Sigmoid colon (tissue), 7 donors: Measurements from ENCODE around the gene FGFR4. TPM values are rescaled to one million over a fixed set of nuclear protein-coding genes. Genes with fewer than 3 reads are reported as not detected.

Experiments used
- DNase-seq: peaks from one replicate; pipeline ENCODE4 v3.0.0-alpha.2; 2019
- H3K27ac ChIP-seq, 4 donors: fragments of 200-600 bp; sonication (generic); one replicate each; pipeline ENCODE4 v1.5.1; 2016 to 2019; ENCODE audit warnings: mild to moderate bottlenecking in 1 of 4
- H3K27me3 ChIP-seq, 3 donors: fragments of 200-600 bp; sonication (generic); one replicate each; pipeline ENCODE4 v1.5.1; 2019; ENCODE audit warnings: mild to moderate bottlenecking in 1 of 3
- H3K36me3 ChIP-seq, 4 donors: fragments of 200-600 bp; sonication (generic); one replicate each; pipeline ENCODE4 v1.5.1; 2016 to 2019
- H3K4me1 ChIP-seq, 4 donors: fragments of 200-600 bp; sonication (generic); one replicate each; pipeline ENCODE4 v1.5.1; 2017 to 2019
- H3K4me3 ChIP-seq, 4 donors: fragments of 200-600 bp; sonication (generic); one replicate each; pipeline ENCODE4 v1.5.1; 2017 to 2019; ENCODE audit warnings: mild to moderate bottlenecking in 2 of 4, moderate library complexity in 1 of 4
- H3K9me3 ChIP-seq, 4 donors: fragments of 200-600 bp in 3 of 4; sonication (generic) in 3 of 4; one replicate each; pipeline versions ENCODE4 v1.5.1 to v1.6.1; 2013 to 2019
- CTCF ChIP-seq, 4 experiments: fragments of 450-650 bp in 3 of 4; fragments of 200-600 bp in 1 of 4; IDR thresholded peaks; one replicate each; pipeline ENCODE4 v1.5.1; 2016 to 2019; ENCODE audit warnings: antibody characterized with exemption in 4 of 4, mild to moderate bottlenecking in 3 of 4, moderate library complexity in 2 of 4
- EP300 ChIP-seq, 4 donors: sonication (generic); formaldehyde crosslinking; IDR thresholded peaks; one replicate each; pipeline ENCODE4 v1.6.1; 2017; ENCODE audit warnings: antibody characterized with exemption in 4 of 4
- POLR2A ChIP-seq, 2 donors: fragments of 450-650 bp; IDR thresholded peaks; one replicate each; pipeline ENCODE4 v1.6.1; 2016; ENCODE audit warnings: antibody characterized with exemption in 2 of 2, mild to moderate bottlenecking in 2 of 2, moderate library complexity in 2 of 2
- POLR2AphosphoS5 ChIP-seq, 4 donors: sonication (generic); formaldehyde crosslinking; IDR thresholded peaks; one replicate each; pipeline ENCODE4 v1.6.1; 2017; ENCODE audit warnings: antibody characterized with exemption in 4 of 4
- WGBS, 2 donors: extraction: QIAGEN DNeasy Blood & Tissue Kit; methylation state at CpG; one replicate each; pipeline ENCODE4 v1.1.7; 2013; 5-methylcytosine and 5-hydroxymethylcytosine counted together
- intact Hi-C: fragments of 100-400 bp; cut with DNase I; formaldehyde crosslinking; loops from one replicate; pipeline ENCODE4 v1.15.1; 2023
- polyA plus RNA-seq, 3 donors: library from polyadenylated mRNA; stranded (reverse); fragments of 200-250 nt; gene quantifications; one replicate each; pipeline ENCODE4 v1.2.3, GENCODE V29; 2013
- total RNA-seq, 4 donors: library from RNA; depleted of rRNA; stranded (reverse); fragments of >200 nt; gene quantifications; one replicate each; pipeline ENCODE4 v1.1.0, GENCODE V29; 2016
- donor health status: healthy with polysubstance abuse.
- donor health status: Bipolar disorder and iron deficiency.
- donor health status: healthy.

FGFR4 gene
- total and polyA plus RNA-seq, 7 donors, result 3.0 to 45.0 (median 6.6) TPM

- Histone ChIP-seq H3K4me1 (no peaks in the 10 kb centered on the region), H3K9me3 (no peaks in the 10 kb centered on the region), H3K36me3 (no peaks in the 10 kb centered on the region), H3K27me3 (no peaks in the 10 kb centered on the region), H3K4me3 (no peak overlapping the region), H3K27ac (no peak overlapping the region)
- no peak for DNase-seq
- 81 to 88% methylated on average over 15 of the region's 15 CpGs for WGBS, 2 donors
- TF ChIP-seq POLR2A (IDR thresholded peaks at IDR 0.05) (no peak), POLR2AphosphoS5 (IDR thresholded peaks at IDR 0.05) (no peak), EP300 (IDR thresholded peaks at IDR 0.05) (no peak), CTCF (IDR thresholded peaks at IDR 0.05) (no peak)
- intact Hi-C loops, result no loop called here
These were observed 37.2 kb downstream of the FGFR4 start for GRCh38 chr5:177123789-177124485.

GRCh38 chr5:177124486-177124991, 37.8 kb downstream of the FGFR4 start:
- no peak for DNase-seq
- no peaks in the 10 kb centered on the region for H3K9me3 ChIP-seq
- H3K4me1 ChIP-seq, result no peaks in the 10 kb centered on the region
- WGBS, 2 donors, result 87 to 88% methylated on average over 4 of the region's 4 CpGs
- no peaks in the 10 kb centered on the region for H3K36me3 ChIP-seq
- intact Hi-C loops, result no loop called here
- H3K27ac ChIP-seq, result no peak overlapping the region
- no peak for TF ChIP-seq POLR2A (IDR thresholded peaks at IDR 0.05)
- no peak for TF ChIP-seq POLR2AphosphoS5 (IDR thresholded peaks at IDR 0.05)
- no peak overlapping the region for H3K4me3 ChIP-seq
- H3K27me3 ChIP-seq, result no peaks in the 10 kb centered on the region

GRCh38 chr5:177126771-177127170, 40.1 kb downstream of the FGFR4 start:
- peaks cover 0 to under 1% (median 0%) of the 10 kb centered on the region in 4 donors for H3K4me1 ChIP-seq
- no peaks in the 10 kb centered on the region for H3K9me3 ChIP-seq
- TF ChIP-seq EP300 (IDR thresholded peaks at IDR 0.05) (no peak), POLR2A (IDR thresholded peaks at IDR 0.05) (no peak), POLR2AphosphoS5 (IDR thresholded peaks at IDR 0.05) (no peak), CTCF (IDR thresholded peaks at IDR 0.05) (no peak)
- no peak for DNase-seq
- H3K4me3 ChIP-seq, result no peak overlapping the region
- no peak overlapping the region for H3K27ac ChIP-seq
- no peaks in the 10 kb centered on the region for H3K27me3 ChIP-seq
- H3K36me3 ChIP-seq, result no peaks in the 10 kb centered on the region
- WGBS, 2 donors, result 82 to 83% methylated on average over 1 of the region's 1 CpG
- intact Hi-C loops, result no loop called here

GRCh38 chr5:177128551-177128981, 41.9 kb downstream of the FGFR4 start:
- H3K4me3 ChIP-seq, result no peak overlapping the region
- intact Hi-C loops, result no loop called here
- 68 to 85% methylated on average over 4 of the region's 4 CpGs for WGBS, 2 donors
- no peaks in the 10 kb centered on the region for H3K9me3 ChIP-seq
- DNase-seq, result peak; percentile 45
- H3K36me3 ChIP-seq, result no peaks in the 10 kb centered on the region
- H3K27ac ChIP-seq, result no peak overlapping the region
- H3K27me3 ChIP-seq, result no peaks in the 10 kb centered on the region
- peaks cover 0 to 17% (median 11%) of the 10 kb centered on the region in 4 donors for H3K4me1 ChIP-seq
- no peak for TF ChIP-seq POLR2AphosphoS5 (IDR thresholded peaks at IDR 0.05)
- TF ChIP-seq POLR2A (IDR thresholded peaks at IDR 0.05), result no peak
- no peak for TF ChIP-seq CTCF (IDR thresholded peaks at IDR 0.05)
- no peak for TF ChIP-seq EP300 (IDR thresholded peaks at IDR 0.05)

GRCh38 chr5:177130211-177131018, 43.7 kb downstream of the FGFR4 start:
- Histone ChIP-seq H3K9me3 (no peaks in the 10 kb centered on the region), H3K27ac (peak overlapping the region in 1 of 4 donors; percentile 94), H3K27me3 (no peaks in the 10 kb centered on the region), H3K4me1 (peaks cover 0 to 27% (median 20%) of the 10 kb centered on the region in 4 donors), H3K4me3 (no peak overlapping the region), H3K36me3 (peaks cover 0 to 4% (median 0%) of the 10 kb centered on the region in 4 donors)
- TF ChIP-seq CTCF (IDR thresholded peaks at IDR 0.05) (no peak), EP300 (IDR thresholded peaks at IDR 0.05) (no peak)
- intact Hi-C loops, result no loop called here
- WGBS, 2 donors, result 73 to 84% methylated on average over 5 of the region's 5 CpGs
- DNase-seq, result peak; percentile 38
